Posterior cingulate gyrus (tissue), 11 donors: Measurements from ENCODE around the gene CCDC43.
"Not testable (repeated sequence)": the region's sequence is repeated elsewhere in the genome, so short reads cannot be mapped to it uniquely, and the experiment has no call there.

ENCODE experiments used
- DNase-seq, 10 donors: peaks; one replicate each; pipeline versions ENCODE4 v3.0.0 to v3.0.0-alpha.2; 2020 to 2021; ENCODE audit warnings: mixed read lengths in 3 of 10
- intact Hi-C: fragments of 100-400 bp; cut with DNase I; formaldehyde crosslinking; loops from one replicate; pipeline ENCODE4 v1.15.1; 2023

The CCDC43 gene

GRCh38 chr17:44673893-44674292 is 15.7 kb downstream of the CCDC43 start:
- DNase-seq: no peak
- intact Hi-C loops: no loop called here

GRCh38 chr17:44672479-44673093 is 17.0 kb downstream of the CCDC43 start:
- no peak for DNase-seq
- intact Hi-C loops: no loop called here

GRCh38 chr17:44666006-44666405 is 23.6 kb downstream of the CCDC43 start:
- DNase-seq: no peak
- intact Hi-C loops: no loop called here

- DNase-seq: no peak
- intact Hi-C loops: no loop called here
Measured at GRCh38 chr17:44664867-44665266, 24.7 kb downstream of the CCDC43 start.

GRCh38 chr17:44663095-44663494 is 26.5 kb downstream of the CCDC43 start:
- DNase-seq: no peak
- intact Hi-C loops: no loop called here

GRCh38 chr17:44661835-44662234 is 27.7 kb downstream of the CCDC43 start:
- intact Hi-C loops: no loop called here
- no peak for DNase-seq

GRCh38 chr17:44655983-44656710 is 33.4 kb downstream of the CCDC43 start, which contains the start of gene MEIOC:
TSS of gene MEIOC (plus strand) at chr17:44656468. CDS start at chr17:44656614, 146 bp downstream.
- intact Hi-C loops: no loop called here
- DNase-seq: no peak

- intact Hi-C loops: no loop called here
- DNase-seq: no peak
Measured at GRCh38 chr17:44653954-44654353, 35.6 kb downstream of the CCDC43 start.

GRCh38 chr17:44653384-44653783 is 36.2 kb downstream of the CCDC43 start:
- no peak for DNase-seq
- intact Hi-C loops: no loop called here

- DNase-seq: no peak
- intact Hi-C loops: no loop called here
Measured at GRCh38 chr17:44652727-44653126, 36.8 kb downstream of the CCDC43 start.

GRCh38 chr17:44651228-44651627 is 38.3 kb downstream of the CCDC43 start:
- no peak for DNase-seq
- intact Hi-C loops: no loop called here

- intact Hi-C loops: no loop called here
- no peak for DNase-seq
Measured at GRCh38 chr17:44648963-44649362, 40.6 kb downstream of the CCDC43 start.

- intact Hi-C loops: no loop called here
- DNase-seq: no peak
Measured at GRCh38 chr17:44647736-44648135, 41.8 kb downstream of the CCDC43 start.

- DNase-seq: no peak
- intact Hi-C loops: no loop called here
Measured at GRCh38 chr17:44646280-44646679, 43.3 kb downstream of the CCDC43 start.

- intact Hi-C loops: no loop called here
- peak in 1 of 10 donors; percentile 26 for DNase-seq
Measured at GRCh38 chr17:44645341-44645740, 44.2 kb downstream of the CCDC43 start.

GRCh38 chr17:44642834-44643233 is 46.7 kb downstream of the CCDC43 start:
- DNase-seq: peak in 1 of 10 donors; percentile 1
- intact Hi-C loops: no loop called here

GRCh38 chr17:44637066-44637465 is 52.5 kb downstream of the CCDC43 start:
- intact Hi-C loops: no loop called here

GRCh38 chr17:44636562-44636961 is 53.0 kb downstream of the CCDC43 start:
- intact Hi-C loops: loop anchor here (1.0 kb wide), 1 partner anchor 103 kb away; no protein-coding TSS in a partner anchor
- peak in 1 of 10 donors; percentile 4 for DNase-seq

More at GRCh38 chr17:44637066-44637465, 52.5 kb downstream of the CCDC43 start:
- no peak for DNase-seq

- DNase-seq: peak in 1 of 10 donors; percentile 12
- intact Hi-C loops: not testable (repeated sequence)
Measured at GRCh38 chr17:44634401-44634800, 55.2 kb downstream of the CCDC43 start.

GRCh38 chr17:44633998-44634397 is 55.6 kb downstream of the CCDC43 start:
- DNase-seq: peak in 1 of 10 donors; percentile 12
- intact Hi-C loops: no loop called here

- intact Hi-C loops: no loop called here
- DNase-seq: peak in 1 of 10 donors; percentile 8
Measured at GRCh38 chr17:44630703-44631102, 58.9 kb downstream of the CCDC43 start.

GRCh38 chr17:44629314-44629713 is 60.3 kb downstream of the CCDC43 start:
- peak in 1 of 10 donors; percentile 42 for DNase-seq

More at GRCh38 chr17:44629314-44629713, 60.3 kb downstream of the CCDC43 start:
- intact Hi-C loops: no loop called here
